ENCODE measurements around the gene OSMR. TPM values are rescaled to one million over a fixed set of nuclear protein-coding genes. Genes with fewer than 3 reads are reported as not detected.

OSMR gene
- total and polyA plus RNA-seq, 9 of the 15 experiments (the other 6 are each of a cell fraction or from before 2014, with no cell fraction given) = 0.18 to 1.7 (median 0.94) TPM

- BruUV-seq (replicated peaks) = no TSS peak
- Histone ChIP-seq H3K9ac (ENCODE audit: insufficient read depth in 1 of 2, low read depth in 2 of 2, low read length in 2 of 2) (peak overlapping the region in 1 of 2 experiments; percentile 12; a peak in 1 of 4 replicates), H3K9me1 (ENCODE audit: control insufficient read depth, insufficient read depth, low read length) (no peaks in the 10 kb centered on the region), H3K27me3 (ENCODE audit: control insufficient read depth in 2 of 2, insufficient read depth in 2 of 2, low read length in 2 of 2) (0 out of 5 replicates have a peak, but pooled peaks cover 0 to 4% of the 10 kb centered on the region in 2 experiments), H2AFZ (ENCODE audit: low read depth, low read length) (no peak overlapping the region), H4K20me1 (replicated peaks; ENCODE audit: control insufficient read depth, insufficient read depth, low read length) (no peaks in the 10 kb centered on the region), H3K9me3 (replicated peaks; ENCODE audit: control insufficient read depth, insufficient read depth, low read depth, low read length) (no peaks in the 10 kb centered on the region), H3K4me3 (no peak overlapping the region), H3K4me2 (ENCODE audit: insufficient read depth, low read length) (peak overlapping the region; percentile 15; the same call in 1 of the 2 replicates), H3K4me1 (replicated peaks in 1 of 2; ENCODE audit: control insufficient read depth in 2 of 2, insufficient read depth in 2 of 2, low read length in 2 of 2) (peaks cover 0 to 8% of the 10 kb centered on the region in 2 experiments; a peak in 2 of 5 replicates), H3K36me3 (ENCODE audit: control insufficient read depth, insufficient read depth, low read length) (no peaks in the 10 kb centered on the region), H3K79me2 (ENCODE audit: control insufficient read depth, insufficient read depth, low read length) (no peaks in the 10 kb centered on the region), H3K27ac (ENCODE audit: extremely low read depth, low read depth, low read length) (no peak overlapping the region)
- POLR2A ChIA-PET = interaction anchor here (0.6 to 0.7 kb wide), 2 partner anchors 11 to 471 kb away, joined by 3 to 5 read pairs; no protein-coding TSS in a partner anchor
- peak in 3 of 4 experiments; percentile 24 to 66 (median 30) for DNase-seq (ENCODE audit: extremely low read depth in 1 of 4, low spot score in 3 of 4)
- ATAC-seq = peak; percentile 74
- FAIRE-seq = no peak
- intact Hi-C loops (cut with micrococcal nuclease) = no loop called here
- 10% methylated on average over 4 of the region's 4 CpGs for WGBS (ENCODE audit: insufficient coverage, low coverage, missing lambda C conversion rate)
- CTCF ChIA-PET (ENCODE audit: low intra/inter-chr PET ratio) = no interaction called here
- in situ Hi-C loops (cut with MboI) = no loop called here
- TF ChIP-seq KLF16 (IDR thresholded peaks at IDR 0.05) = no peak
- TF ChIP-seq, protein P1, sequence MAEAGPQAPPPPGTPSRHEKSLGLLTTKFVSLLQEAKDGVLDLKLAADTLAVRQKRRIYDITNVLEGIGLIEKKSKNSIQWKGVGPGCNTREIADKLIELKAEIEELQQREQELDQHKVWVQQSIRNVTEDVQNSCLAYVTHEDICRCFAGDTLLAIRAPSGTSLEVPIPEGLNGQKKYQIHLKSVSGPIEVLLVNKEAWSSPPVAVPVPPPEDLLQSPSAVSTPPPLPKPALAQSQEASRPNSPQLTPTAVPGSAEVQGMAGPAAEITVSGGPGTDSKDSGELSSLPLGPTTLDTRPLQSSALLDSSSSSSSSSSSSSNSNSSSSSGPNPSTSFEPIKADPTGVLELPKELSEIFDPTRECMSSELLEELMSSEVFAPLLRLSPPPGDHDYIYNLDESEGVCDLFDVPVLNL (CRISPR knock-in tag; IDR thresholded peaks at IDR 0.05; ENCODE audit: low read depth) = no peak
- peak; percentile 56; the same call in 1 of the 2 replicates for TF ChIP-seq TAL1 (IDR thresholded peaks at IDR 0.05)
- TF ChIP-seq POLR2AphosphoS5 (IDR thresholded peaks at IDR 0.05; ENCODE audit: control insufficient read depth, insufficient read depth, low read depth, low read length) = peak; percentile 64
- no peak for TF ChIP-seq PRMT5 (CRISPR knock-in tag; IDR thresholded peaks at IDR 0.05)
- no peak for TF ChIP-seq NONO (IDR thresholded peaks at IDR 0.05; ENCODE audit: low read depth in 2 of 2, low read length in 1 of 2)
- TF ChIP-seq CTBP1 (IDR thresholded peaks at IDR 0.05; ENCODE audit: borderline replicate concordance) = no peak
- no peak for TF ChIP-seq THAP12 (CRISPR knock-in tag; IDR thresholded peaks at IDR 0.05)
- TF ChIP-seq MCM3 (IDR thresholded peaks at IDR 0.05) = no peak
- no peak for TF ChIP-seq HNRNPL (IDR thresholded peaks at IDR 0.05; ENCODE audit: low read depth, low read length)
- peak; percentile 79 for TF ChIP-seq CBFA2T2 (conservative IDR thresholded peaks at IDR 0.05)
- TF ChIP-seq TEAD4 (IDR thresholded peaks at IDR 0.05; ENCODE audit: low read length) = peak; percentile 68
- no peak for TF ChIP-seq TEAD4 (CRISPR knock-in tag; IDR thresholded peaks at IDR 0.05; ENCODE audit: borderline replicate concordance)
- peak; percentile 41 to 61; a peak in 2 of 4 replicates for TF ChIP-seq KDM1A (IDR thresholded peaks at IDR 0.05)
- peak; percentile 71 for TF ChIP-seq ARID1B (IDR thresholded peaks at IDR 0.05)
- TF ChIP-seq FOXK1 (CRISPR knock-in tag; IDR thresholded peaks at IDR 0.05; ENCODE audit: borderline replicate concordance) = no peak
- no peak for TF ChIP-seq ZBTB8A (IDR thresholded peaks at IDR 0.05; ENCODE audit: partially characterized antibody)
- no peak for TF ChIP-seq RBM22 (IDR thresholded peaks at IDR 0.05; ENCODE audit: low read depth, low read length, poor library complexity, severe bottlenecking)
- TF ChIP-seq CBFA2T3 (IDR thresholded peaks at IDR 0.05) = peak; percentile 88
- TF ChIP-seq RFX7 (CRISPR knock-in tag; IDR thresholded peaks at IDR 0.05) = no peak
- TF ChIP-seq DDX20 (tag; IDR thresholded peaks at IDR 0.05; ENCODE audit: low read depth) = no peak
- no peak for TF ChIP-seq NR3C1 (CRISPR knock-in tag; IDR thresholded peaks at IDR 0.05)
- TF ChIP-seq KDM4B (IDR thresholded peaks at IDR 0.05; ENCODE audit: borderline replicate concordance in 2 of 2, low read depth in 1 of 2) = no peak
Measured at GRCh38 chr5:38932854-38933408, 87.1 kb downstream of the OSMR start.
